ENCODE measurements around the gene AURKB.

DNA sequence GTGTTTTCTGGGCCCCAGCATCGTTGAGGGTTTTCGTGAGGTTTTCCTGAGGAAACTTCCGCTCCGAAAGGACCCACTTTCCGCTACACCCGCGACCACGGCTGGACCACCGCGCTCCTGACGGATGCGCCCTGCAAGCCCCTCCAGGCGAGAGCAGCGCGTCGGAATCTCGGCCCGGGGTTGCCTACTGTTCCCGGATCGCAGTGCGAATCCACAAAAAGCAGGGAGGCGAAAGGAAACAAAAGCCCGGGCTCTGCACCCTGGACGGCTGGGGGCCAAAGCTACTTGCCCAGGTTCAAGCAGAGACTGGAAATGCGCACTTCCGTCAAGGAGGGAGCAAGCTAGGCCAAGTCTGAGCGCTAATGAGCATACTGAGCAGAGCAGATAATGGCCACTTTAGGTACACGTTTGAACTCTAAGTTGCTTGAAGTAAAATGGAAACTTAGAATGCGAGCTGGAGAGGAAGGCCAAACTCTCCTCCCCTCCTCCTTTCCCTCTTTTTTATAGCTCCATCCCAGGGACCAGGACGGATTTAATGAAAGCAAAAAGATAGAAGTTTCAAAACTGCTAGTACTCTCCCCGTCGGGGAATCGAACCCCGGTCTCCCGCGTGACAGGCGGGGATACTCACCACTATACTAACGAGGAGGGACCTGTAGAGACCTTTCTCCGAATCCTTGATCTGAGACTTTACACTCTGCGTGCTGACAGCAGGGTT is 11.4 kb upstream of the AURKB start:
- TF ChIP-seq, protein P1, sequence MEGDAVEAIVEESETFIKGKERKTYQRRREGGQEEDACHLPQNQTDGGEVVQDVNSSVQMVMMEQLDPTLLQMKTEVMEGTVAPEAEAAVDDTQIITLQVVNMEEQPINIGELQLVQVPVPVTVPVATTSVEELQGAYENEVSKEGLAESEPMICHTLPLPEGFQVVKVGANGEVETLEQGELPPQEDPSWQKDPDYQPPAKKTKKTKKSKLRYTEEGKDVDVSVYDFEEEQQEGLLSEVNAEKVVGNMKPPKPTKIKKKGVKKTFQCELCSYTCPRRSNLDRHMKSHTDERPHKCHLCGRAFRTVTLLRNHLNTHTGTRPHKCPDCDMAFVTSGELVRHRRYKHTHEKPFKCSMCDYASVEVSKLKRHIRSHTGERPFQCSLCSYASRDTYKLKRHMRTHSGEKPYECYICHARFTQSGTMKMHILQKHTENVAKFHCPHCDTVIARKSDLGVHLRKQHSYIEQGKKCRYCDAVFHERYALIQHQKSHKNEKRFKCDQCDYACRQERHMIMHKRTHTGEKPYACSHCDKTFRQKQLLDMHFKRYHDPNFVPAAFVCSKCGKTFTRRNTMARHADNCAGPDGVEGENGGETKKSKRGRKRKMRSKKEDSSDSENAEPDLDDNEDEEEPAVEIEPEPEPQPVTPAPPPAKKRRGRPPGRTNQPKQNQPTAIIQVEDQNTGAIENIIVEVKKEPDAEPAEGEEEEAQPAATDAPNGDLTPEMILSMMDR (IDR thresholded peaks at IDR 0.05; ENCODE audit: insufficient read depth, low read depth, low read length): no peak
- TF ChIP-seq EZH2 (IDR thresholded peaks at IDR 0.05; ENCODE audit: insufficient read depth, low read length): no peak
